ENCODE data around the gene MYZAP.

DNA sequence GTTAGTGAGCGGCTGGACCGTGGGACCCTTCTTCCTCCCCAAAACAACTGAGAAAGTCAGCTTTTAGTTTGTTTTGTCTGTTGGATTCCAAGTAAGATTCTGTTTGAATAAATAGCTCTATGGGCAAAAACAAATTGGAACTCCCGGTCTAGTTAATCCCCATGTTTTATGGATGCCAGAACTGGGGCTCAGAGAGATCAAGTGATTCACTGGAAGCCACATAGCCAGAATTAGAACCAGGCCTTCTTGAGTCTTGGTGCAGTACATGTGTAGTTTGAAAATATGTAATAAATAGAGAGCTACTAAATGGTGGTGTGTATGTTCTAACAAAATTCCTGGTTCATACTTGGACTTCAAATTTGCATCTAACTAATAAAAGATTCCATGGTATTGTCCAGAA lies 85.5 kb downstream of the MYZAP start:
- TF ChIP-seq SMC3 (IDR thresholded peaks at IDR 0.05; ENCODE audit: low read depth, low read length) (no peak), CEBPB (IDR thresholded peaks at IDR 0.05; ENCODE audit: low read depth, low read length) (no peak), RCOR1 (IDR thresholded peaks at IDR 0.05; ENCODE audit: insufficient replicate concordance, low read length) (no peak), RAD21 (IDR thresholded peaks at IDR 0.05; ENCODE audit: low read length) (no peak), MAFK (IDR thresholded peaks at IDR 0.05; ENCODE audit: low read depth, low read length) (no peak), CHD1 (IDR thresholded peaks at IDR 0.05; ENCODE audit: low read depth, low read length) (no peak), RFX5 (IDR thresholded peaks at IDR 0.05; ENCODE audit: low read depth, low read length) (no peak), POLR2A (IDR thresholded peaks at IDR 0.05; ENCODE audit: low read depth, low read length) (no peak), MXI1 (IDR thresholded peaks at IDR 0.05; ENCODE audit: borderline replicate concordance, low read depth, low read length) (no peak), NFE2L2 (IDR thresholded peaks at IDR 0.05; ENCODE audit: low read depth, low read length) (no peak), MAZ (IDR thresholded peaks at IDR 0.05; ENCODE audit: borderline replicate concordance, low read depth, low read length) (no peak)
- TF ChIP-seq, protein P1, sequence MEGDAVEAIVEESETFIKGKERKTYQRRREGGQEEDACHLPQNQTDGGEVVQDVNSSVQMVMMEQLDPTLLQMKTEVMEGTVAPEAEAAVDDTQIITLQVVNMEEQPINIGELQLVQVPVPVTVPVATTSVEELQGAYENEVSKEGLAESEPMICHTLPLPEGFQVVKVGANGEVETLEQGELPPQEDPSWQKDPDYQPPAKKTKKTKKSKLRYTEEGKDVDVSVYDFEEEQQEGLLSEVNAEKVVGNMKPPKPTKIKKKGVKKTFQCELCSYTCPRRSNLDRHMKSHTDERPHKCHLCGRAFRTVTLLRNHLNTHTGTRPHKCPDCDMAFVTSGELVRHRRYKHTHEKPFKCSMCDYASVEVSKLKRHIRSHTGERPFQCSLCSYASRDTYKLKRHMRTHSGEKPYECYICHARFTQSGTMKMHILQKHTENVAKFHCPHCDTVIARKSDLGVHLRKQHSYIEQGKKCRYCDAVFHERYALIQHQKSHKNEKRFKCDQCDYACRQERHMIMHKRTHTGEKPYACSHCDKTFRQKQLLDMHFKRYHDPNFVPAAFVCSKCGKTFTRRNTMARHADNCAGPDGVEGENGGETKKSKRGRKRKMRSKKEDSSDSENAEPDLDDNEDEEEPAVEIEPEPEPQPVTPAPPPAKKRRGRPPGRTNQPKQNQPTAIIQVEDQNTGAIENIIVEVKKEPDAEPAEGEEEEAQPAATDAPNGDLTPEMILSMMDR (conservative IDR thresholded peaks at IDR 0.05; ENCODE audit: low read depth, low read length), result no peak
- TF ChIP-seq, protein P2, sequence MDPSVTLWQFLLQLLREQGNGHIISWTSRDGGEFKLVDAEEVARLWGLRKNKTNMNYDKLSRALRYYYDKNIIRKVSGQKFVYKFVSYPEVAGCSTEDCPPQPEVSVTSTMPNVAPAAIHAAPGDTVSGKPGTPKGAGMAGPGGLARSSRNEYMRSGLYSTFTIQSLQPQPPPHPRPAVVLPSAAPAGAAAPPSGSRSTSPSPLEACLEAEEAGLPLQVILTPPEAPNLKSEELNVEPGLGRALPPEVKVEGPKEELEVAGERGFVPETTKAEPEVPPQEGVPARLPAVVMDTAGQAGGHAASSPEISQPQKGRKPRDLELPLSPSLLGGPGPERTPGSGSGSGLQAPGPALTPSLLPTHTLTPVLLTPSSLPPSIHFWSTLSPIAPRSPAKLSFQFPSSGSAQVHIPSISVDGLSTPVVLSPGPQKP (IDR thresholded peaks at IDR 0.05; ENCODE audit: borderline replicate concordance, low read depth, low read length), result no peak
- TF ChIP-seq, protein P3, sequence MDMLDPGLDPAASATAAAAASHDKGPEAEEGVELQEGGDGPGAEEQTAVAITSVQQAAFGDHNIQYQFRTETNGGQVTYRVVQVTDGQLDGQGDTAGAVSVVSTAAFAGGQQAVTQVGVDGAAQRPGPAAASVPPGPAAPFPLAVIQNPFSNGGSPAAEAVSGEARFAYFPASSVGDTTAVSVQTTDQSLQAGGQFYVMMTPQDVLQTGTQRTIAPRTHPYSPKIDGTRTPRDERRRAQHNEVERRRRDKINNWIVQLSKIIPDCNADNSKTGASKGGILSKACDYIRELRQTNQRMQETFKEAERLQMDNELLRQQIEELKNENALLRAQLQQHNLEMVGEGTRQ (IDR thresholded peaks at IDR 0.05; ENCODE audit: low read depth, low read length), result no peak
